ENCODE results near the gene MPIG6B.
A peak's percentile ranks its signal among the peaks of the same experiment; 100 is the strongest.

The MPIG6B gene

DNA sequence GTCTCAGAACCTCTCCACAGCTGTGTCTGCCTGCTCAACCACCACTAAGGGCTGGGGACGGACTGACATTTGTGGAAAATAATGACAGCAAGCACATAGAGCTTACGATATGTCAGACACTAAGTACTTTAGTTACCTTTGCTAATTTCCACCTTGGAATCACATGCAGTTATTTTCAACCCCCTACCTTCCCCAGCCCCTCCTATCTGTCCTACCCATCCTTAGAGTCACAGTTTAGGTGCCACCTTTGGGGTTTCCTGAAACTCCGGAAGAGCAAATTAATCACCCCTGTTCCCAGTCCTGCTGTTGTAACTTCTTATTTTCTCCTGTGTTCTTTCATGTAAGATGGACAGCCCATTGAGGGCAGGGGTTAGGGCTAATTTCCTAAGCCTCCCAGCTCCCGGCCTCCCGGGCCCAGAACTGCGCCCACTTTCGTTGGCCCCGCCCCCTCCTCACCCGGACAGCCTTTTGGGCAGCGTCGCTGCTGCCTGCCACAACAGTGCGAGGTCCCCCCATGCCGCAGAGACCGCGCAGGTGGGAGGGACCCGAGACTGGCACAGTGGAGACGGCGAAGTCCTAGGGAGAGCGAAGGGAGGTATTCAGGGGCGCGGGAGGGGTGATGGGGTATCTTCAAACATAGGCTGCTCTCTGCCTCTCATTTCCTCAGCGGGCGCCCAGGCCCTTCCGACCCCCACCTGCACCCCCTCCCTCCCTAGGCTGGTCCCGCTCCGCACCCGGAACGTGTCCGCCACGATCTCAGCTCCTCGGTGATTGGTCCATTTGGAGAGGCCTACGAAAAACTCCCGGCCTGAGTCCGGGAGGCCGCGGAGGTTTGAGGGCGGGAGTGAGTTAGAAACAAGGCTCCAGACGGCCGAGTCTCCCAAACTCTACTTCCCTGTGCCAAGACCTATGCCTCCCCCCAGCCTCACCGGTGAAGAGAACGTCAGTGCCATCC lies 4.8 kb downstream of the MPIG6B start:
- Histone ChIP-seq H3K4me3 (ENCODE audit: low read length) (no peak overlapping the region), H3K36me3 (ENCODE audit: control insufficient read depth, insufficient read depth, low read length) (peaks cover 16% of the 10 kb centered on the region), H3K4me1 (ENCODE audit: control insufficient read depth, insufficient read depth, low read length) (peaks cover 38% of the 10 kb centered on the region), H3K9ac (ENCODE audit: low read length) (peak overlapping the region; percentile 78), H3K9me3 (ENCODE audit: control insufficient read depth, low read length) (no peaks in the 10 kb centered on the region), H3K27me3 (ENCODE audit: control insufficient read depth, insufficient read depth, low read length) (no peaks in the 10 kb centered on the region)

DNA sequence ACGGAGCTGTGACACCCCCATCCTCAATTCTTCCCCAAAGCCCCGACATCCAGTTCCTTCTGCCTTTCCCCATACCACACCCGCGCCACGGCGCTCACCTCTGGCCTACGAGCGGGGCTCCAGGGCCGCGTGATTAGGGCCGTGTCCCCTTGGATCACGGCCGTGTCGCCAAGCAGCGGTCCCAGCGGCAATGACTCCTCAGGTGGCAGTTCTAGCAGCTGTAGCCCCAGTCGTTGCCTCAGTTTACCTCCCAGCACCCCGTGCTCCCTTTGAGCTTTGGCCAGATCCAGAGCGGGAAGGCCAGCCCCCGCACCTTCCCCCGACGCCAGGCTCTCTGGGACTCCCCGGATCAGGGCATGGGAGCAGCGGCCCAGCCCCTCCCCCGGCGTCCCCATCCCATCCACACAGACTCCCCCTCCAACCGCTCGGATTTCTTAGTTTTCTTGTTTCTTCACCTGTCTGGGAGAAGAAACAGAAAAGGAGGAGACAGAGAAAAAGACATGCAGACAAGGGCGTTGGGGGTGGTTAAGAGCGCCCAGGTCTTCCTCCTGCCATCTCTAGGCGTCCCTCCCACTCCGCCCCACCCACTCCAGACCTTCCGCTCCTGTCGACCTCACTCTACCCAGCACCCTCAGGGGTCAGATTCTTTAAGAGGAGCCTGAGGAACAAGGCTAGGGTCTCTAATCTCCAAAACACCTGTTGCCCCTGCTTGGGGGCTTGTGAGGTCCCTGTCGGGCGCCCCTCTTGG lies 5.8 kb downstream of the MPIG6B start, which contains the start of gene DDAH2:
Gene DDAH2 (minus strand): TSS at position 533 of the 748 bp plus-strand sequence. CDS start 138 bp downstream, at position 395.
- Histone ChIP-seq H3K36me3 (ENCODE audit: control insufficient read depth, insufficient read depth, low read length) (peaks cover 26% of the 10 kb centered on the region), H3K9ac (ENCODE audit: low read length) (peak within 1 kb of the TSS; percentile 78), H3K27me3 (ENCODE audit: control insufficient read depth, insufficient read depth, low read length) (no peaks in the 10 kb centered on the region), H3K4me3 (ENCODE audit: low read length) (peak within 1 kb of the TSS; percentile 83), H3K9me3 (ENCODE audit: control insufficient read depth, low read length) (no peaks in the 10 kb centered on the region), H3K4me1 (ENCODE audit: control insufficient read depth, insufficient read depth, low read length) (peaks cover 45% of the 10 kb centered on the region)

DNA sequence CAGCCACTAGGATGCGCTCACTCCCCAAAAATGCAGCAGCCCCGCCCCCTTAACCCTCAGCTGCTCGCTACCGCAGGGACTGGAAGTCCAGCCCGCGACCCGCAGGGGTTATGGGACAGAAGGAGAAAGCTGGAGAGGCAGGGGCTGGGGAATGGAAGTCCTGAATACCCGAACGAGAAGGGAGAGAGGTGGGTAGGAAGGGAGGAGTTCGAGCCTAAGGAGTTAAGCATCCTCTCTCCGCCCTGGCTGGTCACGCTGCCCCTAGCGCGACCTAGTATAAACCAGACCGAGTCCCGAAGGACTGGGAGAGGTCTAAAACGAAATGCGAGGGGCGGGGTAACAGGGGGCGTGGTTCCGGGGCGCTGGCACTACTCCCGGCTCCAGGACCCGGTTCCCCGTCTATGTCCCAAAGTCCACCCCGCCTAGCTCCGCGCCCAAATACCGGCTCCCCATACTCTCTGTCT lies 6.4 kb downstream of the MPIG6B start:
- no peaks in the 10 kb centered on the region for H3K27me3 ChIP-seq (ENCODE audit: control insufficient read depth, insufficient read depth, low read length)
- H3K9ac ChIP-seq (ENCODE audit: low read length) = peak overlapping the region; percentile 78
- no peaks in the 10 kb centered on the region for H3K9me3 ChIP-seq (ENCODE audit: control insufficient read depth, low read length)
- peaks cover 51% of the 10 kb centered on the region for H3K4me1 ChIP-seq (ENCODE audit: control insufficient read depth, insufficient read depth, low read length)
- H3K36me3 ChIP-seq (ENCODE audit: control insufficient read depth, insufficient read depth, low read length) = peaks cover 26% of the 10 kb centered on the region
- H3K4me3 ChIP-seq (ENCODE audit: low read length) = peak overlapping the region; percentile 83

DNA sequence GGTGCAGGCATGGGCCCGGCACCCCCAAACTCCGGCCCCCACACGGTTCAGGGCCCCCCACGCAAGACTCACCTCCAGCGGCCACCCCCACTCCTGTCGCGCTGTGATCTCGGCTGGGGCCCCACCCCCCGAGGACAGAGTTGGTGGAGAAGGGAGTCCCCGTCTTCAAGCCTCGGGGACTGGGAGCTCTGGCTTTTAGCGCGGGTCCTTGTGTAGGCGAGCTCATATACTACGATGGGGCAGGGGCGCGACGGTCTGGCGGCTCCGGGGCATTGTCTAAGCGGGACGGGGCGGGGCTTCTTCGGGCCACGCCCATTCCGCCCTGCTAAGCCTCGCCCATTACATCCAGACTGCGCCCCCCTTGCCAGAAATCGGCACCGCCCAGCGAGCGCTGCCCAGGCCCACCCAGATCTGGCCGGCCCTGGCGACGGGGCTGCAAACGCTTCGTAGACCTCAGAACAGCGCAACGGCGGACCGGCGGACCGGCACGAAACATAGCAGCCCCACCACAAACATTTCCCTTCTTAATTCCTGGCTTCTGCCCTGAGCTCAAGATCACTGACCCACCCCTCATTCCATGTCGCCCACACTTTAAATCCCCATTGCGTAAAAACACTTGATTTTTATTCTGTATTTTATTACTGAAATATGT lies 6.9 kb downstream of the MPIG6B start:
- Histone ChIP-seq H3K9ac (ENCODE audit: low read length) (peak overlapping the region; percentile 78), H3K4me1 (ENCODE audit: control insufficient read depth, insufficient read depth, low read length) (peaks cover 53% of the 10 kb centered on the region), H3K9me3 (ENCODE audit: control insufficient read depth, low read length) (no peaks in the 10 kb centered on the region), H3K36me3 (ENCODE audit: control insufficient read depth, insufficient read depth, low read length) (peaks cover 26% of the 10 kb centered on the region), H3K27me3 (ENCODE audit: control insufficient read depth, insufficient read depth, low read length) (no peaks in the 10 kb centered on the region), H3K4me3 (ENCODE audit: low read length) (peak overlapping the region; percentile 83)

DNA sequence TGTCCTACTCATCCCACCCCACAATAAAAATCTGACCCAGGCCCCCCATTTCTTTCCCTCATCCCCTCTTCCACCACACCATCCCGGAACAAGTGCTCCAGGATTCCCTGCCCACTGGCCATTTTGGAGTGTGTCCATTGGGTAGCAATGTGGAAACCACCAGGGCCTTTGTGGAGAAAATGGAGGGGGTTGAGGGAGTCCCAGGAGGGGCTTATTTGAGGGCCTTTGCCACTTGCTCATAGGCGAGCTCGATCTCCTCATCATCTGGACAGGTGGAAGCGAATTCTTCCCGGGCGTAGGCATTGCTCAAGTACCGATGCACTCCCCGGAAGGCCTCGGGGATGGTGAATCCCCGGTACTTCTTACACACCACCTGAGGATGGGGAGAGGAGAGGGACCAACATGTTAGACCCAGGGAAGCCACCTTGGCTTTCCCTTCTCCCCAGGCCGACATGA lies 7.5 kb downstream of the MPIG6B start:
- H3K36me3 ChIP-seq (ENCODE audit: control insufficient read depth, insufficient read depth, low read length) = peaks cover 26% of the 10 kb centered on the region
- H3K9me3 ChIP-seq (ENCODE audit: control insufficient read depth, low read length) = no peaks in the 10 kb centered on the region
- no peak overlapping the region for H3K4me3 ChIP-seq (ENCODE audit: low read length)
- H3K27me3 ChIP-seq (ENCODE audit: control insufficient read depth, insufficient read depth, low read length) = no peaks in the 10 kb centered on the region
- H3K9ac ChIP-seq (ENCODE audit: low read length) = peak overlapping the region; percentile 78
- H3K4me1 ChIP-seq (ENCODE audit: control insufficient read depth, insufficient read depth, low read length) = peaks cover 53% of the 10 kb centered on the region

DNA sequence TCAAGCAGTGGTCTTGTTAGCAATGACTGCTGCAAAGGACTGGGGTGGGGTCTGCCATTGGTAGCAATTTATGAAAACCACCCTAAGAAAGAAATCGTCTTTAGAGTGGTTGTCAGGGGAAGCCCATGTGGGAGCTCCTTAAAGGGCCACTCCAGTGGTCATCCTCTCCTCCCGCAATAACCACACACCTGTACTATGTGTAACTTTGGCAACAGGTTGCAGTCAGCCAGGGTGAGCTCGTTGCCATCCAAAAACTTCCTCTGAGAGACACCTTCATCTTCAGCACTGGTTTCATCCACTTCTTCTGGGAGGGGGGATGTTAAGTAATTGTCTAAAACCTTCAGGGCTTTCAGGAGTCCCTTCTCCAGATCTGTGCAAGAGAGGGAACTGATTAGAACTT lies 8.9 kb downstream of the MPIG6B start:
- H3K9ac ChIP-seq (ENCODE audit: low read length) = no peak overlapping the region
- H3K36me3 ChIP-seq (ENCODE audit: control insufficient read depth, insufficient read depth, low read length) = peaks cover 24% of the 10 kb centered on the region
- H3K4me1 ChIP-seq (ENCODE audit: control insufficient read depth, insufficient read depth, low read length) = peaks cover 56% of the 10 kb centered on the region
- no peak overlapping the region for H3K4me3 ChIP-seq (ENCODE audit: low read length)
- no peaks in the 10 kb centered on the region for H3K9me3 ChIP-seq (ENCODE audit: control insufficient read depth, low read length)
- no peaks in the 10 kb centered on the region for H3K27me3 ChIP-seq (ENCODE audit: control insufficient read depth, insufficient read depth, low read length)

DNA sequence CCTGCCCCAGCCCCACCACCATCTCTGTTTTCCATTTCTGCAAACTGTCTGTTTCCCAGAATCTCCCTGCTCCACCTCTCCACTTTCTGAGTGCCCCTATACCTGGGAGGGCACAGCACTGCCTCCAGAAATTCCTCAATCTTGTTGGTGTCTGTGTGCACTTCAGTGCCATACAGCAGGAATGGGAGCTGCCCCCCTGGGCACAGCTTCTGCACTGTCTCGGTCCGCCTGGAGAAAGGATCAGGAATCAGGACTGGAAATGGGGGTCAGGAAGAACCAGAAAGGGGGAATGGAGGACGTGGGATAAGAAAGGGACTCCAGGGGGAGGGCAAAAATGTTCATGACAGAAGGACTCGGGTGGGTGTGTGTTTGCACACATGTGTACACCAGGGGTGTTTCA lies 10.6 kb downstream of the MPIG6B start:
- Histone ChIP-seq H3K4me3 (ENCODE audit: low read length) (no peak overlapping the region), H3K9ac (ENCODE audit: low read length) (peak overlapping the region; percentile 96), H3K9me3 (ENCODE audit: control insufficient read depth, low read length) (no peaks in the 10 kb centered on the region), H3K27me3 (ENCODE audit: control insufficient read depth, insufficient read depth, low read length) (no peaks in the 10 kb centered on the region), H3K4me1 (ENCODE audit: control insufficient read depth, insufficient read depth, low read length) (peaks cover 56% of the 10 kb centered on the region), H3K36me3 (ENCODE audit: control insufficient read depth, insufficient read depth, low read length) (peaks cover 17% of the 10 kb centered on the region)

DNA sequence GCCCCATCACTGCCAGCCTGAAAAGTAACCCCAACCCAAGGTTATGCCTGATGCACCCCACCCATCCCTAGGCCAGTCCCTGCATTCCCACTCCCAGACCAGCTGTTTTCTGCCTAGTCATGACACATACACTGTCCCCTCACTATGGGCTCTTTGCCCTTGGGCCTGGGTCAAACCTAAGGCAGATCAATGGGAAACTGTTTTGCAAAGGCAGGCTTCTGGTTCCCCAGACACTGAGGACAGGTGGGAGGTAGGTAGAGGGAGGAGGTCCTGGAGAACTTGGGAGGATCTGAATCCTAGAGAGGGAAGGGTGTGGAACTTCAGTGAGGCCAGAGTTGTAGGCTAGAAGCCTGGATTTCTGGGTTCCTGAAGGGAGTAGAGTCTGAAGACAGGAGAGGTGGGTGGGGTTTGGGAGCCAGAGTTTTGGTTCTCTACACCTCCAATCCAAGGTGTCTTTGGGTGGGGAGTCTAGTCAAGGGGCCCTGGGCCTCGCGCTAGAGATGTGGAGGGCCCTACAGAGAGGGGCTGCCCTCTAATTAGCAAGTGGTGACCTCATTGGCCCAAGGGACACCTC lies 11.2 kb downstream of the MPIG6B start:
- peaks cover 53% of the 10 kb centered on the region for H3K4me1 ChIP-seq (ENCODE audit: control insufficient read depth, insufficient read depth, low read length)
- H3K4me3 ChIP-seq (ENCODE audit: low read length) = peak overlapping the region; percentile 47
- H3K27me3 ChIP-seq (ENCODE audit: control insufficient read depth, insufficient read depth, low read length) = no peaks in the 10 kb centered on the region
- peak overlapping the region; percentile 96 for H3K9ac ChIP-seq (ENCODE audit: low read length)
- peaks cover 17% of the 10 kb centered on the region for H3K36me3 ChIP-seq (ENCODE audit: control insufficient read depth, insufficient read depth, low read length)
- no peaks in the 10 kb centered on the region for H3K9me3 ChIP-seq (ENCODE audit: control insufficient read depth, low read length)

DNA sequence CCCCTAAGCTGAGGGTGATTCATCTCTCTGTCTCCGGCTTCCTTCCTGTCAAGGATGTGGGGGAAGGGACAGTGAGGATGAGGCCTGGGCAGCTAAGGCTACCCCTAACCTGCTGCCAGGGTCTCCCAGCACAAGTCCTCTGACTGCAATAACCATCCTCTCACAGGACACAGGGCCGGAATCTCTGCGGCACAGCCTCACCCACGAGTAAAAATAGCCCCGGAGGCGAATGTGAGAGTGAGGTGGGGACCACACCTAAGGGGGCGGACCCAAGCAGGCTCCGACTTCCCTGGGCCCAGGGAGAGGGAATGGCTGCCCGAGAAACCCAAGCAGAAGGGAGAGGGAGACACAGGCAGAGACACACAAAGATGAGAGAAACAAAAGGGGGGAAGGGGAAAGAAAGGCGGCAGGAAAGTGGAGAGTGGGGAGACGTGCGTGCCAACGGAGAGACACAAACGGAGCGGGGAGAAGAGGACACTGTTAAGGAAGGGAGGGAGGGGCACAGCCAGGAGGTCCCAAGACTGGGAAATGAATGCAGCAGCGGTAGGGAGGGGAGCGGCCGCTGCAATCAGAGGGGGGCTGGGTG lies 11.7 kb downstream of the MPIG6B start:
- Histone ChIP-seq H3K9me3 (ENCODE audit: control insufficient read depth, low read length) (no peaks in the 10 kb centered on the region), H3K9ac (ENCODE audit: low read length) (peak overlapping the region; percentile 96), H3K4me3 (ENCODE audit: low read length) (peak overlapping the region; percentile 47), H3K27me3 (ENCODE audit: control insufficient read depth, insufficient read depth, low read length) (no peaks in the 10 kb centered on the region), H3K36me3 (ENCODE audit: control insufficient read depth, insufficient read depth, low read length) (peaks cover 17% of the 10 kb centered on the region), H3K4me1 (ENCODE audit: control insufficient read depth, insufficient read depth, low read length) (peaks cover 53% of the 10 kb centered on the region)

DNA sequence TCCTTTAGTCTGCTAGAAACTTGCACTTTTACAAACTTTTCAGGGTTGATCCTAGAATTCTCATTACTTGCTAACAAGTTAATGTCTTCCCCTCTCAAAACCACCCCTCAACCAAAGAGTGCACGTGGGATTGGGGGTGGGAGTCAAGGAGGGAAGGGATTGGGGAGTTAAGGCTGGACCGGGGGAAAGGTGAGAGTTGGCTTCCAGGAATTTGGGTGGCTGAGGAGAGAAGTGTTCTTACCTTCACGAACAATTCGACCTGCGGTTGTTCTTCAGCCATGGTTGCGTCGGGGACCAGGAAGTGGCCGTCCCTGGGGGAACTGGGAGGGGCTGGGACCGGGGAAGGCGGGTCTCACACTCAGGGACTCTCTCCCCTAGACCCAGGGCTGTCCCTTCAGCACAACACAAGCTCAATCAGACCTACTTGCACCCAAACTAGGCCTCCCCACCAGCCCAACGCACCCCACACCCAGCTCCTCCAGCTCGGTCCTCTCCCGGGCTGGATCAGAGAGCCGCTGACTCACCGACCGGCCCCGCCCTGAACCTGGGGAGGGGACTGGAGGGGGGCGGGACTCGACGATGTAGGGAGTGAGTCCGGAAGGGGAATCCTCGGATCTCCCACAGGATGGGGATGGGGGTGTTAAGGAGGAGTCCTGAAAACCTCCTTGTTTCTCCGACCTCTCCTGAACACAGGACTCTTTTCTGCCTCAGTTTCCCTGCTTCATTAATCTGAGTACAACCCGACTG lies 13.0 kb downstream of the MPIG6B start, which contains the start of gene CLIC1:
Gene CLIC1 (minus strand): TSS at position 510 of the 747 bp plus-strand sequence. CDS start 230 bp downstream, at position 280.
- peaks cover 54% of the 10 kb centered on the region for H3K4me1 ChIP-seq (ENCODE audit: control insufficient read depth, insufficient read depth, low read length)
- H3K4me3 ChIP-seq (ENCODE audit: low read length) = peak within 1 kb of the TSS; percentile 47
- H3K9ac ChIP-seq (ENCODE audit: low read length) = peak within 1 kb of the TSS; percentile 96

More for the DNA sequence above, 13.0 kb downstream of the MPIG6B start, which contains the start of gene CLIC1:
- Histone ChIP-seq H3K27me3 (ENCODE audit: control insufficient read depth, insufficient read depth, low read length) (no peaks in the 10 kb centered on the region), H3K9me3 (ENCODE audit: control insufficient read depth, low read length) (no peaks in the 10 kb centered on the region), H3K36me3 (ENCODE audit: control insufficient read depth, insufficient read depth, low read length) (peaks cover 17% of the 10 kb centered on the region)
